NCI-H187 (cell line): ENCODE data around the gene HDAC4.

Source experiments
- DNase-seq, 2 experiments: peaks; one replicate each; lab custom pipeline; 2025; lab: John Stamatoyannopoulos, UW

Gene HDAC4

GRCh38 chr2:239327536-239328350 lies 73.1 kb downstream of the HDAC4 start:
- no peak for DNase-seq

- no peak for DNase-seq
Measured at GRCh38 chr2:239326831-239327535, 73.8 kb downstream of the HDAC4 start.

GRCh38 chr2:239324456-239324855 lies 76.4 kb downstream of the HDAC4 start:
- no peak for DNase-seq

- no peak for DNase-seq
Measured at GRCh38 chr2:239323447-239323846, 77.4 kb downstream of the HDAC4 start.

GRCh38 chr2:239322416-239323086 lies 78.3 kb downstream of the HDAC4 start:
- no peak for DNase-seq

GRCh38 chr2:239321596-239322415 lies 79.0 kb downstream of the HDAC4 start:
- no peak for DNase-seq

- no peak for DNase-seq
Measured at GRCh38 chr2:239318790-239319661, 81.8 kb downstream of the HDAC4 start.

- no peak for DNase-seq
Measured at GRCh38 chr2:239318151-239318611, 82.6 kb downstream of the HDAC4 start.

DNA sequence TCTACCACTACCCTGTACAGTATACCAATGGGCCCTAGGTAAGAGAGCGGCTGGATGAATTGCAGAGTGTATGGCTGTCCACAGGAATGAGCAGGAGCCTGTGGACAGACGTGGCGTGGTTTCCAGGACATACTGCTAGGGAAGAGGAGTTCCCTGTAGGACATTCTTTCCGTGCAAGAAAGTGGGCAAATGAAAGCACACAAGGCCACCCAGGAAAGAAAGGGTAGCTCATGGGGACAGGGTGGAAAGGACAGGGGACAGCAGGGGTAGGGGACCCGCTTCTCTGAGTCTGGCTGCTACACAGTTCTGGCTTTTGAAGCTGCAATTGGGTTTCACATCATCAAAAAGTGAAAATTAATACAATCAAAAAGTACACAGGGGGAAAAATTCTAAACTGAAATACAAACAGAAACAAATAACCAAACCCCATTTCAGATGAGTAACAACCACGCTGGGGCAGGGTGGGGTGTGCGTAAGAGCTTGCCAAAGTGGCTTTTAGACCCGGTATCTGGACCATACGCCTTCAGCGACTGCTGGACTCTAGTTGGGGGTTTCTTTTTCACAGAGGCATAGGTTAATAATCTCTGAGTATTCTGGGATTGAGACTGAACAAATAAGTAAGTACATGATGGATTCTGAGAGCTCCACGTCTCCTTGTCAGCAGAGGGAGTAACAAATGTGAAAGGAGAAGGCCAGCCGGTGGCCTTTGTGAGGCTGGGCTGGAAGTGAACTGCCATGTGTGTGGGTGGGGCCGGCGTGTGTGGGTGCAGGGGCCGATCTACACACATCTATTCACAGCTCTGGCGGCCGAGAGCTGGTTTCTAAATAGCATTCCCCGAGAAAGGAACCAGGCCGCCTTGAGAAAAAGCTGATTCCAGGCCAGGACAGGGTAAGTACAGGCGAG lies 84.0 kb downstream of the HDAC4 start:
- DNase-seq = no peak

GRCh38 chr2:239315308-239315707 lies 85.5 kb downstream of the HDAC4 start:
- DNase-seq = no peak

DNA sequence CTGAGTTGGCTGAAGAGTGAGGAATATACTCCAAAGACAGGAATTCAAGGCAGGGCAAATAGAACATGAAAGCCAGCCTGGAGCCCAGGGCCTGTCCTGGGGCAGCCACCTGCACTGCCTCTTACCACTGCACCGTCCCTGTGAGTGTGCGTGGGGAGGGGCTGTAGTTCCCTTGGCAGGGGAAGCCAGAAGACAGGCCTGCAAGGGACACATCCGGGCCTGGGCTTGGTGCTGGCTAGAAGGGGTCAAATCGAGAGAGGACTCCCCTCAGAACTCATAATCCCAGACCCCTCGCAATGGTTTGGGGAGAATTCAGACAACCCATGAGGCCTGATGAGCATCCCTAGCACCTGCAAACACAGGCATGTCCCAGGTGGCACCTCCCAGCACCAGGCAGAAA lies 87.0 kb downstream of the HDAC4 start:
- no peak for DNase-seq

- no peak for DNase-seq
Measured at GRCh38 chr2:239312741-239313667, 87.8 kb downstream of the HDAC4 start.

- no peak for DNase-seq
Measured at GRCh38 chr2:239312081-239312511, 88.7 kb downstream of the HDAC4 start.

- DNase-seq = peak in 1 of 2 experiments; percentile 23
Measured at GRCh38 chr2:239311132-239312040, 89.4 kb downstream of the HDAC4 start.

DNA sequence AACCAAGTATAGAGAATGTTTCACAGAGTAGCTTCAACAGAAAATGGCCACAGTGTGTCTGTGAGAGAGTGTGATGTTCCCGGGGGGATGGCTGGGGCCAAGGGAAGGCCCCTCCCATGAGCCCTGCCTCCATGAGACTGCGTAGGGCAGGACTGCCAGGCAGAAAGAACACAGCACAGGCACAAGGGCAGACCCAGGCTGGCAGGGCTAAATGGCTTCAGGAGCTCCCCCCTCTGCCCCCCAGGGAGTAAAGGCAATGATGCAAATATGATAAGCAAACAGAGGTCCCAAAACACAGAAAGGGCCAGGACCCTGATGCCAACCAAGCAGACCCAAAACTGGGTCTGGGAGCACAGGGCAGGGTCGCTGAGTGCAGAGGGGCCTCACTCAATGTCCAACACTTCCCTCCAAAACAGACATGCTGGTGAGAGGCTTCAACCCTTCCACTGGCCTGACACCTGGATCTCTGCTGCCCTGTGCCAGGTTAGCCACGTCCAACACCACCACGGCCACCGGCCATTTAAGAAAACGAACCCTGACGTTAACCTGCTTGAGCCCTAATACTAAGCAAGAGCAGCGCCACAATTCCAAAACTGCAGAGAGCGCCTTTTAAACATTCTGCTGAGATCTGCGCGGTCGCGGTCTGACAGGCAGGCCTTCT lies 90.3 kb downstream of the HDAC4 start:
- DNase-seq = no peak

DNA sequence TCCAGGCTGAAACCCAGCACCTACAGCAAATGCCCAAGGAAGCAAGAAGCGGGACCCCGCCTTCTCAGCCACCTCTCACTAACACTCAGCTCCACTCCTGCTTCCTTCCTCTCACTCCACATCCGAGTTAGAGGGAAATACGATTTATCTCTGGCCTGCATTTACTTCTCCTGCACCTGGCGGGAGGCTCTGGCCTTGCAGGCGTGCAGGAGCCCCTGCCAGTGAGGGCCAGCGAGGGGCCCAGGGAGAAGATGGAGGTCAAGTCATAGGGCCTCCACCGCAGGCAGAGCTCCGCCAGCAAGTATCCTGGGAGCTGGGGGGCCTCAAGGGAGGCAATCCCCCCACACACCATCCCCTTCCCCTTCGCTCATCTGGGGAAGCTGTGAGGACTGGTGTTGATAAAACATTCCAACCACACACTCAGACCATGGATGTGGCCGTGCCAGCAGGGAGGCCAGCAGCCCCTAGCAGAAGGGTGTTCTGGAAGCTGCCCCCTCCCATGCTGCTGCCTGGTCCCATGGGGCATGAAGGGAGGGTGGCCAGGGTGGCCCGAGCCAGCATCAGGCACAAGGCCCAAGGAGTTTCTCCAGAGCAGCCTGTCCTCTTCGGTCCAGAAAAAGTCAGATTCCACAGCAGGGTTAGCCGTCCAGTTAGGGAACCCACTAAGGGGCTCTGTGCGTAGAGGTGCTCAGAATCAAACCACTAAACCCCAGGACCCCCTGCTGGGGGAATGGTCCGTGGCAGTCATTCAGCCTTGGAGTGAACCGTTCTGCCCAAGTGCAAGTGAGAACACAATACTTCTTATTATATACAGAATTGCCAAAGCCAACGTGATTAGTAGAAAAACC lies 91.2 kb downstream of the HDAC4 start:
- DNase-seq = no peak
